Hepatocyte (in vitro differentiated cells): ENCODE measurements around the gene TCF7L2. TPM values are rescaled to one million over a fixed set of nuclear protein-coding genes. Genes with fewer than 3 reads are reported as not detected.

Experiments
- DNase-seq: peaks from one replicate; pipeline ENCODE4 v3.0.0-alpha.2; 2016; ENCODE audit warnings: low spot score
- H2AFZ ChIP-seq: fragments of 200-600 bp; sonication (generic); 2 replicates; pipeline ENCODE4 v1.6.0; 2016; ENCODE audit warnings: antibody characterized with exemption, mild to moderate bottlenecking
- H3K27ac ChIP-seq: fragments of 200-600 bp; sonication (generic); 2 replicates; pipeline ENCODE4 v1.5.1; 2016; ENCODE audit warnings: mild to moderate bottlenecking
- H3K27me3 ChIP-seq: fragments of 200-600 bp; sonication (generic); 2 replicates; pipeline ENCODE4 v1.6.1; 2016
- H3K36me3 ChIP-seq: fragments of 200-600 bp; sonication (generic); replicated peaks from 2 replicates; pipeline ENCODE4 v1.5.1; 2016; ENCODE audit warnings: low read depth; ENCODE audit not compliant: insufficient read depth
- H3K4me1 ChIP-seq: fragments of 200-600 bp; sonication (generic); 2 replicates; pipeline ENCODE4 v1.5.1; 2016; ENCODE audit warnings: mild to moderate bottlenecking, moderate library complexity; ENCODE audit not compliant: insufficient read depth
- H3K4me2 ChIP-seq: fragments of 200-600 bp; sonication (generic); 2 replicates; pipeline ENCODE4 v1.6.0; 2016
- H3K4me3 ChIP-seq: fragments of 200-600 bp; sonication (generic); 2 replicates; pipeline ENCODE4 v1.5.1; 2016; ENCODE audit warnings: mild to moderate bottlenecking
- H3K79me2 ChIP-seq: fragments of 200-600 bp; sonication (generic); 2 replicates; pipeline ENCODE4 v1.6.0; 2017; ENCODE audit warnings: mild to moderate bottlenecking
- H3K9me2 ChIP-seq: fragments of 200-600 bp; sonication (generic); replicated peaks from 2 replicates; pipeline ENCODE4 v1.6.0; 2017; ENCODE audit warnings: mild to moderate bottlenecking; ENCODE audit not compliant: insufficient read depth
- H3K9me3 ChIP-seq: fragments of 200-600 bp; sonication (generic); 2 replicates; pipeline ENCODE4 v1.5.1; 2016; ENCODE audit warnings: low read depth, mild to moderate bottlenecking
- H4K20me1 ChIP-seq: fragments of 200-600 bp; sonication (generic); 2 replicates; pipeline ENCODE4 v1.6.0; 2016; ENCODE audit warnings: mild to moderate bottlenecking; ENCODE audit not compliant: insufficient read depth, poor library complexity, severe bottlenecking
- CTCF ChIP-seq: fragments of 200-600 bp; sonication (generic); IDR thresholded peaks from 2 replicates; pipeline ENCODE4 v1.5.1; 2016; ENCODE audit warnings: antibody characterized with exemption, mild to moderate bottlenecking; ENCODE audit not compliant: poor library complexity
- EZH2 ChIP-seq: fragments of 200-600 bp; sonication (generic); IDR thresholded peaks from 2 replicates; pipeline ENCODE4 v1.6.1; 2016; ENCODE audit warnings: antibody characterized with exemption, mild to moderate bottlenecking, borderline replicate concordance
- EZH2phosphoT487 ChIP-seq: fragments of 200-600 bp; sonication (generic); IDR thresholded peaks from one replicate; pipeline ENCODE4 v1.6.1; 2018; ENCODE audit warnings: antibody characterized with exemption, mild to moderate bottlenecking, low read depth, moderate library complexity; ENCODE audit not compliant: unreplicated experiment, severe bottlenecking
- WGBS: methylation state at CpG from one replicate; pipeline ENCODE4 v1.1.6; 2016; ENCODE audit warnings: low lambda C conversion rate; ENCODE audit errors: missing lambda C conversion rate; 5-methylcytosine and 5-hydroxymethylcytosine counted together
- polyA plus RNA-seq: library from polyadenylated mRNA; unstranded; fragments of >200 nt; fragmentation: Nextera tagmentation; extraction: Ambion mirVana; gene quantifications from 2 replicates; pipeline ENCODE4 v1.2.1, GENCODE V29; 2016
- total RNA-seq: library from RNA; depleted of rRNA; stranded (reverse); fragments of >200 nt; gene quantifications from 2 replicates; pipeline ENCODE4 v1.2.3, GENCODE V29; 2014

TCF7L2 gene
- total and polyA plus RNA-seq, 2 experiments from 2014 or later: 14.8 to 28.8 TPM

GRCh38 chr10:112954974-112955581 lies 5.0 kb downstream of the TCF7L2 start:
- Histone ChIP-seq H3K27me3 (no peaks in the 10 kb centered on the region), H3K36me3 (no peaks in the 10 kb centered on the region), H3K79me2 (peaks cover 90% of the 10 kb centered on the region), H3K9me2 (no peaks in the 10 kb centered on the region), H2AFZ (no peak overlapping the region), H3K9me3 (no peaks in the 10 kb centered on the region), H3K4me3 (peak overlapping the region; percentile 54), H3K4me2 (peak overlapping the region; percentile 92), H3K27ac (peak overlapping the region; percentile 97), H3K4me1 (peaks cover 61% of the 10 kb centered on the region), H4K20me1 (peaks cover 13% of the 10 kb centered on the region)
- WGBS: 13% methylated on average over 7 of the region's 7 CpGs
- TF ChIP-seq EZH2: no peak
- TF ChIP-seq EZH2phosphoT487: no peak
- DNase-seq: no peak

GRCh38 chr10:112955582-112956421 lies 5.8 kb downstream of the TCF7L2 start:
- peak; percentile 32 for DNase-seq
- Histone ChIP-seq H3K4me3 (peak overlapping the region; percentile 54), H3K4me2 (peak overlapping the region; percentile 92), H3K79me2 (peaks cover 92% of the 10 kb centered on the region), H3K27me3 (no peaks in the 10 kb centered on the region), H4K20me1 (peaks cover 14% of the 10 kb centered on the region), H2AFZ (no peak overlapping the region), H3K4me1 (peaks cover 61% of the 10 kb centered on the region), H3K9me2 (no peaks in the 10 kb centered on the region), H3K9me3 (no peaks in the 10 kb centered on the region), H3K36me3 (no peaks in the 10 kb centered on the region), H3K27ac (peak overlapping the region; percentile 97)
- TF ChIP-seq CTCF (no peak), EZH2phosphoT487 (no peak), EZH2 (no peak)
- 3% methylated on average over 12 of the region's 12 CpGs for WGBS

GRCh38 chr10:112956631-112957350 lies 6.7 kb downstream of the TCF7L2 start:
- Histone ChIP-seq H3K4me3 (no peak overlapping the region), H3K9me3 (no peaks in the 10 kb centered on the region), H3K9me2 (no peaks in the 10 kb centered on the region), H3K4me1 (peaks cover 69% of the 10 kb centered on the region), H3K4me2 (peak overlapping the region; percentile 92), H3K27me3 (no peaks in the 10 kb centered on the region), H4K20me1 (peaks cover 17% of the 10 kb centered on the region), H2AFZ (no peak overlapping the region), H3K79me2 (peaks cover 100% of the 10 kb centered on the region), H3K27ac (peak overlapping the region; percentile 97), H3K36me3 (no peaks in the 10 kb centered on the region)
- peak; percentile 13 for DNase-seq
- TF ChIP-seq EZH2 (no peak), CTCF (no peak), EZH2phosphoT487 (no peak)
- 26% methylated on average over 10 of the region's 10 CpGs for WGBS
